IMR-90 (cell line): Measurements from ENCODE around the gene NIPA2. TPM values are rescaled to one million over a fixed set of nuclear protein-coding genes. Genes with fewer than 3 reads are reported as not detected.

ENCODE experiments used
- polyA plus RNA-seq, 3 experiments: library from polyadenylated mRNA; depleted of rRNA; stranded (reverse); fragments of >200 nt; gene quantifications; 2 replicates each; pipeline ENCODE4 v1.2.3, GENCODE V29; 2012; ENCODE audit warnings: low replicate concordance in 1 of 3
- total RNA-seq: library from RNA; depleted of rRNA; stranded (reverse); fragments of >200 nt; gene quantifications from 2 replicates; pipeline ENCODE4 v1.2.3, GENCODE V29; 2012; rRNA removed

Gene NIPA2
- total and polyA plus RNA-seq, 2 of the 4 experiments (the other 2 are of a cell fraction), result 33.0 to 38.0 TPM

Other genes starting within 250 kb of the NIPA2 start
- 10.6 and 13.6 TPM in 2 replicates for gene NIPA1, start 52.0 kb upstream of the NIPA2 start, total RNA-seq
- 6.5 and 6.8 TPM in 2 replicates for gene NIPA1, start 52.0 kb upstream of the NIPA2 start, polyA plus RNA-seq (2012; rRNA removed)
- 144 and 163 TPM in 2 replicates for gene CYFIP1, start 141.7 kb downstream of the NIPA2 start, total RNA-seq
- 51.4 and 58.4 TPM in 2 replicates for gene CYFIP1, start 141.7 kb downstream of the NIPA2 start, polyA plus RNA-seq (2012; rRNA removed)
- gene TUBGCP5, start 200.9 kb downstream of the NIPA2 start, total RNA-seq, result 19.4 and 20.0 TPM in 2 replicates
- 11.2 and 13.0 TPM in 2 replicates for gene TUBGCP5, start 200.9 kb downstream of the NIPA2 start, polyA plus RNA-seq (2012; rRNA removed)